Measurements from ENCODE around the gene MCRIP1. TPM values are rescaled to one million over a fixed set of nuclear protein-coding genes. Genes with fewer than 3 reads are reported as not detected.

The MCRIP1 gene
- total and polyA plus RNA-seq, 2 of the 13 experiments (the other 11 are each of a cell fraction or from before 2014, with no cell fraction given), result 79.7 to 84.9 TPM

DNA sequence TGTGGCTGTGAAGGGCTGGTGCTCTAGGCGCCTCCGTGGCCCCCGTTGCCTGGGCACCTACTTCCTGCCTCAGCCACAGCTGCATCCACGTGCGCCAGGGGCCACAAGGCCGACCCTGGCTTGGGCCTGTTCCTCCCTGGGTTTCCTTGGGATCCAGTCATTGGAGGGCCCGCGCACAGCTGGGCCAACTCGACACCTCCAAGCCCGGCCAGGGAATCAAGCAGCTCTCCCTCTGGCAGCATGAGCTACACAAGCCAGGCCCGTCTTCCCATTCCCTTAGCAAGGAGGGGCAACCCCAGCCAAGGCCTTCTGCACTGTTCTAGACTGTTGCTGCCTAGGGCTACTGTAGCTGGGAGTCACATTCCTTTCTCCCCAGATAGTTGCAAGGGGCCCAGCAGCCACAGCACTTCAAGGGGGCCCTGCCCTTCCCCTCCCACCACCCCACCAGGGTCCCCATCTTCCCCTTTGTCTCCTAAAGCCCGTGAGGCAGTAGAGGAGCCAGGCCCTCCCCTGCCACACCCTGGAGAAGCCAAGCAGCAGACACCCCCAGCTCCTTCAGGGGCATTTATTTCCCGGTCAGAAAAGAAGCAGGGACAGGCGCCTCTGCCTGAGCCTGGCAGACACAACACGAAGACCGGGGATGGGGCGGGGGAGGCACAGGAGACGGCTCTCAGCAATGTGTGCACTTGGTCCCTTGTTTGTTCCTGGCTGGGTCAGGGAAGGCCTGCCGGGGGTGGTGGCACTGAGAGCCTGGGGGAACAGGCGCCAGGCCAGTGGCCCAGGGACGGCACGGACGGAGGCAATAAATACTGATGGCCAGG is 34.3 kb upstream of the MCRIP1 start (continued):
- TF ChIP-seq TOE1 (CRISPR knock-in tag; IDR thresholded peaks at IDR 0.05) (no peak), CREB3 (CRISPR knock-in tag; IDR thresholded peaks at IDR 0.05) (no peak), ZSCAN31 (CRISPR knock-in tag; IDR thresholded peaks at IDR 0.05; ENCODE audit: low read depth) (no peak; the same call in 1 of the 2 replicates), ZFX (CRISPR knock-in tag; IDR thresholded peaks at IDR 0.05; ENCODE audit: low read depth) (peak; percentile 79), ZNF703 (CRISPR knock-in tag; IDR thresholded peaks at IDR 0.05; ENCODE audit: borderline replicate concordance) (0 out of 2 replicates have a peak, but pooled peaks have one; percentile 55), TRAFD1 (CRISPR knock-in tag; IDR thresholded peaks at IDR 0.05; ENCODE audit: borderline replicate concordance) (0 out of 2 replicates have a peak, but pooled peaks have one; percentile 67), RNF219 (CRISPR knock-in tag; IDR thresholded peaks at IDR 0.05) (no peak), ZNF580 (CRISPR knock-in tag; IDR thresholded peaks at IDR 0.05; ENCODE audit: borderline replicate concordance, low read depth) (no peak), RBM22 (optimal IDR thresholded peaks at IDR 0.05; ENCODE audit: low read length) (no peak), AGO1 (IDR thresholded peaks at IDR 0.05; ENCODE audit: low read depth, low read length, poor library complexity, severe bottlenecking) (peak; percentile 99), MTA3 (CRISPR knock-in tag; IDR thresholded peaks at IDR 0.05) (no peak), TMF1 (CRISPR knock-in tag; IDR thresholded peaks at IDR 0.05; ENCODE audit: low read depth) (peak; percentile 20; the same call in 1 of the 2 replicates), EHMT2 (IDR thresholded peaks at IDR 0.05; ENCODE audit: borderline replicate concordance, low read depth, low read length) (no peak), ZNF549 (CRISPR knock-in tag; IDR thresholded peaks at IDR 0.05) (no peak)
- TF ChIP-seq, protein P1, sequence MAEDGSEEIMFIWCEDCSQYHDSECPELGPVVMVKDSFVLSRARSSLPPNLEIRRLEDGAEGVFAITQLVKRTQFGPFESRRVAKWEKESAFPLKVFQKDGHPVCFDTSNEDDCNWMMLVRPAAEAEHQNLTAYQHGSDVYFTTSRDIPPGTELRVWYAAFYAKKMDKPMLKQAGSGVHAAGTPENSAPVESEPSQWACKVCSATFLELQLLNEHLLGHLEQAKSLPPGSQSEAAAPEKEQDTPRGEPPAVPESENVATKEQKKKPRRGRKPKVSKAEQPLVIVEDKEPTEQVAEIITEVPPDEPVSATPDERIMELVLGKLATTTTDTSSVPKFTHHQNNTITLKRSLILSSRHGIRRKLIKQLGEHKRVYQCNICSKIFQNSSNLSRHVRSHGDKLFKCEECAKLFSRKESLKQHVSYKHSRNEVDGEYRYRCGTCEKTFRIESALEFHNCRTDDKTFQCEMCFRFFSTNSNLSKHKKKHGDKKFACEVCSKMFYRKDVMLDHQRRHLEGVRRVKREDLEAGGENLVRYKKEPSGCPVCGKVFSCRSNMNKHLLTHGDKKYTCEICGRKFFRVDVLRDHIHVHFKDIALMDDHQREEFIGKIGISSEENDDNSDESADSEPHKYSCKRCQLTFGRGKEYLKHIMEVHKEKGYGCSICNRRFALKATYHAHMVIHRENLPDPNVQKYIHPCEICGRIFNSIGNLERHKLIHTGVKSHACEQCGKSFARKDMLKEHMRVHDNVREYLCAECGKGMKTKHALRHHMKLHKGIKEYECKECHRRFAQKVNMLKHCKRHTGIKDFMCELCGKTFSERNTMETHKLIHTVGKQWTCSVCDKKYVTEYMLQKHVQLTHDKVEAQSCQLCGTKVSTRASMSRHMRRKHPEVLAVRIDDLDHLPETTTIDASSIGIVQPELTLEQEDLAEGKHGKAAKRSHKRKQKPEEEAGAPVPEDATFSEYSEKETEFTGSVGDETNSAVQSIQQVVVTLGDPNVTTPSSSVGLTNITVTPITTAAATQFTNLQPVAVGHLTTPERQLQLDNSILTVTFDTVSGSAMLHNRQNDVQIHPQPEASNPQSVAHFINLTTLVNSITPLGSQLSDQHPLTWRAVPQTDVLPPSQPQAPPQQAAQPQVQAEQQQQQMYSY (CRISPR knock-in tag; IDR thresholded peaks at IDR 0.05), result no peak
